Colonic mucosa (tissue), 4 donors: ENCODE measurements around the gene GZMA. TPM values are rescaled to one million over a fixed set of nuclear protein-coding genes. Genes with fewer than 3 reads are reported as not detected.

Source experiments
- DNase-seq: peaks from one replicate; pipeline ENCODE4 v3.0.0-alpha.2; 2020
- H3K27ac ChIP-seq: fragments of 200-600 bp; one replicate; pipeline ENCODE4 v1.8.0; 2021
- H3K27me3 ChIP-seq: fragments of 200-600 bp; one replicate; pipeline ENCODE4 v1.8.0; 2021
- H3K36me3 ChIP-seq: fragments of 200-600 bp; one replicate; pipeline ENCODE4 v1.8.0; 2021
- H3K4me1 ChIP-seq: fragments of 200-600 bp; one replicate; pipeline ENCODE4 v1.8.0; 2021; ENCODE audit warnings: mild to moderate bottlenecking
- H3K4me3 ChIP-seq: fragments of 200-600 bp; one replicate; pipeline ENCODE4 v1.8.0; 2021
- H3K9ac ChIP-seq, 2 donors: one replicate each; pipeline ENCODE4 v1.7.0; 2013; ENCODE audit warnings: control low read depth in 2 of 2, low read depth in 2 of 2, low read length in 2 of 2
- H3K9me3 ChIP-seq: fragments of 200-600 bp; one replicate; pipeline ENCODE4 v1.8.0; 2021
- intact Hi-C: fragments of 100-400 bp; cut with DNase I; formaldehyde crosslinking; loops from one replicate; pipeline ENCODE4 v1.14.1; 2022
- total RNA-seq, 2 donors: library from RNA; stranded (reverse); fragmentation: NEBNext Ultra II Directional in 1 of 2; extraction: Animal tissue kit (Norgen Biotek cat#: 25700) in 1 of 2; gene quantifications; one replicate each; pipeline ENCODE4 v1.2.1, GENCODE V29; 2021
- TF ChIP-seq, protein P1 (sequence below): fragments of 200-600 bp; IDR thresholded peaks from one replicate; pipeline ENCODE4 v1.8.0; 2022; ENCODE audit warnings: antibody characterized with exemption, mild to moderate bottlenecking
- donor health status: healthy.
- donor health status: DM: no; HTN: no; CAD: no.
- donor health status: DM: no; HTN: no; CAD: no.

GZMA gene
- total RNA-seq: 1 to 10 TPM; 2.0 to 5.7 TPM

DNA sequence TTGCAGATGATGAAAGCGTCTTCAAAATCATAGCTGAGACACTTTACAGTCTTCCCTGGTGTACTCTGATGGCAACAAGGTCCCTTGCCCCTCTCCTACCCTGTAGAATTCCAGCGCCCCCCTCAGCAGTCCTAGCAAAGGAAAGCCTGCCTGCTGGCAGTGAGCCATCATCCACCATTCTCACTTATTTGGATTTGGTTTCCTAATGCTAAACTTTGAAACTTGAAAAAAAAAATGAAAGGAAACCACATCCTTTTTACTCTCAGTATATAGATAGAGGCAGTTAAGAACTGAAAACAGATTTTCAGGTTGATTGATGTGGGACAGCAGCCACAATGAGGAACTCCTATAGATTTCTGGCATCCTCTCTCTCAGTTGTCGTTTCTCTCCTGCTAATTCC, at the start of gene GZMA:
Gene GZMA (plus strand): TSS at position 299 of the 400 bp plus-strand sequence. CDS start 37 bp downstream, at position 336.
- no peaks in the 10 kb centered on the region for H3K27me3 ChIP-seq
- no peak within 1 kb of the TSS for H3K9ac ChIP-seq
- H3K4me3 ChIP-seq: no peak within 1 kb of the TSS
- H3K36me3 ChIP-seq: no peaks in the 10 kb centered on the region
- H3K9me3 ChIP-seq: no peaks in the 10 kb centered on the region
- intact Hi-C loops: no loop called here
- TF ChIP-seq, protein P1, sequence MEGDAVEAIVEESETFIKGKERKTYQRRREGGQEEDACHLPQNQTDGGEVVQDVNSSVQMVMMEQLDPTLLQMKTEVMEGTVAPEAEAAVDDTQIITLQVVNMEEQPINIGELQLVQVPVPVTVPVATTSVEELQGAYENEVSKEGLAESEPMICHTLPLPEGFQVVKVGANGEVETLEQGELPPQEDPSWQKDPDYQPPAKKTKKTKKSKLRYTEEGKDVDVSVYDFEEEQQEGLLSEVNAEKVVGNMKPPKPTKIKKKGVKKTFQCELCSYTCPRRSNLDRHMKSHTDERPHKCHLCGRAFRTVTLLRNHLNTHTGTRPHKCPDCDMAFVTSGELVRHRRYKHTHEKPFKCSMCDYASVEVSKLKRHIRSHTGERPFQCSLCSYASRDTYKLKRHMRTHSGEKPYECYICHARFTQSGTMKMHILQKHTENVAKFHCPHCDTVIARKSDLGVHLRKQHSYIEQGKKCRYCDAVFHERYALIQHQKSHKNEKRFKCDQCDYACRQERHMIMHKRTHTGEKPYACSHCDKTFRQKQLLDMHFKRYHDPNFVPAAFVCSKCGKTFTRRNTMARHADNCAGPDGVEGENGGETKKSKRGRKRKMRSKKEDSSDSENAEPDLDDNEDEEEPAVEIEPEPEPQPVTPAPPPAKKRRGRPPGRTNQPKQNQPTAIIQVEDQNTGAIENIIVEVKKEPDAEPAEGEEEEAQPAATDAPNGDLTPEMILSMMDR: no peak
- H3K4me1 ChIP-seq: no peaks in the 10 kb centered on the region
- peak within 1 kb of the TSS; percentile 36 for H3K27ac ChIP-seq
- DNase-seq: no peak

DNA sequence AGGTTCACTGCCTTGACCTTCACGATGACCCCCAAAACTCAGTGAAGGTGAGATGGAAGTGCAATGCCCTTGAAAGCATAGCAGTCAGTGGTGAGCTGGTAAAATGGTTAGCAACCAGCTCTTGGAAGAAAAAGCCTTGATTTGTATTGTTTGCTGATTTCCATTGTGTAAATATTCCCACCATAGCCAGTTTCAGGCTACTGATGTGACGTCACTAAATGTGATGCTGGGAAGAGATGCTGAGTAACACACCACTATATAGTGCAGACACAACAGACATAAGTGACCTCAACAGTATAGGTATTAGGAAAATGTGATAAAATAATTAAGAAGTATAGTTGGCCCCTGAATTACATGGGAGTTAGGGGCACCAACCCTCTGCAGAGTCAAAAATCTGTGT, 47.3 kb upstream of the GZMA start:
- no peaks in the 10 kb centered on the region for H3K9me3 ChIP-seq
- no peaks in the 10 kb centered on the region for H3K4me1 ChIP-seq
- no peaks in the 10 kb centered on the region for H3K36me3 ChIP-seq
- H3K4me3 ChIP-seq: no peak overlapping the region
- DNase-seq: no peak
- intact Hi-C loops: no loop called here
- H3K9ac ChIP-seq: no peak overlapping the region
- H3K27me3 ChIP-seq: no peaks in the 10 kb centered on the region
- TF ChIP-seq, protein P1: no peak
- no peak overlapping the region for H3K27ac ChIP-seq

DNA sequence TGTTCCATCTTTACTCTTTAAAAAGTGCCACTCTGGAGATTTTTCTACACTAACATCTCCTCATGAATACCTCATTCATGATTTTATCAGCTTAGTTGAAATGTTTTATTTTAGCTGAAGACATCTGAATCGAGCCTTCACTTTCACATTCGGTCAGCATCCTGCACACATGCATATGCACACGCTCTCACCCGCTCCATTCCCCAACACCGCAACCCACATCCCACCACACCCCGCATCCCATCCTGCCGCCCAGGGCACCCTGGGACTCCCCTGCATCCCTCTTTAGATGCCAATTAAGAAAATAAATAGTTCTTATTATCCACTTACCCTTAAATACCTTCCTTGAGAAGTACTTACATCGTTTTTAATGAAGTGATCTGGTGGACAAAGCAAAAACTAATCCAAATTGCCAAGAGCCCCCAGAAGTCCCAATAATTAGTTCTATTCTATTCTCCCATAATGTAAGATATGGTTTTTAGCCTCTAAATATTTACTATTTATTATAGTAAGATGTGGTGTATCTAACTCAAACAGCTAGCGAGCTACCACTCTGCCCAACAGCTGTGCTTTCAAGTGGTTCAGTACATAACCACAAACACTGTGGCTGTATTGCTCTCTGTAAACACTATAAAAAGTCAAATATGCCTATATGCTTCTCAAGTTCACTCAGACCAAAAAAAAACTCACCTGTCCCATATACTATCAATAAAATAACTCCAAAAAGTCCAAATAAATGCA, 40.2 kb upstream of the GZMA start:
- DNase-seq: no peak
- no peaks in the 10 kb centered on the region for H3K36me3 ChIP-seq
- no peak overlapping the region for H3K4me3 ChIP-seq
- intact Hi-C loops: no loop called here
- no peaks in the 10 kb centered on the region for H3K9me3 ChIP-seq
- H3K27ac ChIP-seq: no peak overlapping the region
- H3K4me1 ChIP-seq: no peaks in the 10 kb centered on the region
- no peaks in the 10 kb centered on the region for H3K27me3 ChIP-seq
- H3K9ac ChIP-seq: no peak overlapping the region
- TF ChIP-seq, protein P1: no peak

DNA sequence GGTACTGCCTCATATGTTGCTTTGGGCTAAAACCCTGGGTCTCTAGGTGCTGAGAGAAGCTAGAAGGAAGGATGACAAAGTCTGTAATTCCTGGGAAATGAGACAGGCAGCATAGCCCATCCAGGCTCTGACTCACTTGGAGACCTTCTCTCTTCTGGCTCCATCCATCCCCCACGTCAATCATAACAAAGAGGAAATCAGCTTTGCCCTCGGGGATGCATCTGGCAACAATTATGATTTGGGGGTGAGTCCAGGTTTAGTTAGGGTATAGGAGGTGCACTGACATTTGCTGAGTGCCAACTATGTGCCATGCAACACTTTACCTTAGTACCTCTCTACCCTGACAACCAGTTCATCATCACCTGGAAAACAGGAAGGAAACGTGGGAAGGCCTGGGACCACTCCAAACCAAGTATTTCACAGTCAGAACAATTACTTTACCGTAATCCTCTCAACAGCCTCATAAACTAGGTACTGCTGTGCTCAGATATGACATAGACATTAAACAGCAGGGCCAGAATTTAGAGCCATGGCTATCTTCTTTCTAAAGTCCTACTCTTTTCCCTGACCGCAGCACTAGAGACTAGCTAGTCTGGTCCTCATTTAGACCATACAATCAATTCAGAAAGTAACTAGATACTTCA, 39.1 kb upstream of the GZMA start:
- no peak overlapping the region for H3K9ac ChIP-seq
- intact Hi-C loops: no loop called here

DNA sequence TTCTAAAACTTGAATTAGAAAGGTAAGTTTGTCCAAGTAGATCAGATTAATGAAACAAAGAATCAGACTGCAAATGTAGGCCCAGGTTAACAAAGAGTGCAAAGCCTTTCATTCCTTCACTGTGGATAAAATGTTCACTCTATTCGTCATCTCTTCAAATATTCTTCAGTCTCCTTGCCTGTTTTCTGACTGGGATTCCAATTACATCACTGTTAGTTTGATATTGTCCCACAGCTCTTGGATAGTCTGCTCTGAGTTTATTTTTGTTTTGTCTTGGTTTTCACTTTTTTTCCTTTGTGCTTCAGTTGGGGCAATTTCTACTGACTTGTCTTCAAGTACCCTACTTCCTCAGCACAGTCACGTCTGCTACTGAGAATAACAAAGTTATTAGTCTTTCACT, 38.5 kb upstream of the GZMA start:
- H3K27me3 ChIP-seq: no peaks in the 10 kb centered on the region
- DNase-seq: no peak
- no peaks in the 10 kb centered on the region for H3K4me1 ChIP-seq
- no peaks in the 10 kb centered on the region for H3K9me3 ChIP-seq
- intact Hi-C loops: no loop called here
- no peak overlapping the region for H3K4me3 ChIP-seq
- H3K36me3 ChIP-seq: no peaks in the 10 kb centered on the region
- H3K9ac ChIP-seq: no peak overlapping the region
- H3K27ac ChIP-seq: no peak overlapping the region
- TF ChIP-seq, protein P1: no peak

More for the DNA sequence above, 39.1 kb upstream of the GZMA start:
- Histone ChIP-seq H3K4me1 (no peaks in the 10 kb centered on the region), H3K27me3 (no peaks in the 10 kb centered on the region), H3K4me3 (no peak overlapping the region), H3K9me3 (no peaks in the 10 kb centered on the region), H3K36me3 (no peaks in the 10 kb centered on the region), H3K27ac (no peak overlapping the region)
- DNase-seq: no peak
- TF ChIP-seq, protein P1: no peak
